Measurements from ENCODE around the gene LYL1.

Gene LYL1

GRCh38 chr19:13073263-13073662 is 29.4 kb downstream of the LYL1 start:
- no peak for DNase-seq (ENCODE audit: low read depth)

- DNase-seq (ENCODE audit: low read depth) = no peak
Measured at GRCh38 chr19:13072188-13072908, 30.3 kb downstream of the LYL1 start.

GRCh38 chr19:13071444-13072187 is 31.0 kb downstream of the LYL1 start:
- DNase-seq (ENCODE audit: low read depth) = no peak

- DNase-seq (ENCODE audit: low read depth) = no peak
Measured at GRCh38 chr19:13070425-13071140, 32.1 kb downstream of the LYL1 start.

GRCh38 chr19:13069415-13070359 is 33.0 kb downstream of the LYL1 start:
- no peak for DNase-seq (ENCODE audit: low read depth)

GRCh38 chr19:13068085-13068846 is 34.4 kb downstream of the LYL1 start:
- no peak for DNase-seq (ENCODE audit: low read depth)

GRCh38 chr19:13066933-13067807 is 35.5 kb downstream of the LYL1 start:
- DNase-seq (ENCODE audit: low read depth) = no peak

- no peak for DNase-seq (ENCODE audit: low read depth)
Measured at GRCh38 chr19:13066226-13066625, 36.4 kb downstream of the LYL1 start.

GRCh38 chr19:13064092-13064489 is 38.6 kb downstream of the LYL1 start:
- DNase-seq (ENCODE audit: low read depth) = no peak

- no peak for DNase-seq (ENCODE audit: low read depth)
Measured at GRCh38 chr19:13063461-13064091, 39.1 kb downstream of the LYL1 start.

GRCh38 chr19:13062317-13062716 is 40.3 kb downstream of the LYL1 start:
- DNase-seq (ENCODE audit: low read depth) = no peak

- peak; percentile 66 for DNase-seq (ENCODE audit: low read depth)
Measured at GRCh38 chr19:13060964-13061927, 41.4 kb downstream of the LYL1 start.

- no peak for DNase-seq (ENCODE audit: low read depth)
Measured at GRCh38 chr19:13060233-13060963, 42.3 kb downstream of the LYL1 start.

- no peak for DNase-seq (ENCODE audit: low read depth)
Measured at GRCh38 chr19:13058951-13059660, 43.6 kb downstream of the LYL1 start.

GRCh38 chr19:13057744-13058143 is 44.9 kb downstream of the LYL1 start:
- no peak for DNase-seq (ENCODE audit: low read depth)

GRCh38 chr19:13057147-13057572 is 45.5 kb downstream of the LYL1 start:
- DNase-seq (ENCODE audit: low read depth) = no peak

Data from stimulated activated CD8-positive, alpha-beta memory T cell treated with anti-CD3 and anti-CD28 coated beads, Interleukin-15, amount 100 ng/mL, for 1 hour (primary cell).